ENCODE measurements around the gene GFY.

- TF ChIP-seq CTCF (IDR thresholded peaks at IDR 0.05) (no peak), POLR2A (IDR thresholded peaks at IDR 0.05) (no peak)
These were observed 22.6 kb downstream of the GFY start for GRCh38 chr19:49447485-49448431.
